ENCODE data around the gene CMIP.

DNA sequence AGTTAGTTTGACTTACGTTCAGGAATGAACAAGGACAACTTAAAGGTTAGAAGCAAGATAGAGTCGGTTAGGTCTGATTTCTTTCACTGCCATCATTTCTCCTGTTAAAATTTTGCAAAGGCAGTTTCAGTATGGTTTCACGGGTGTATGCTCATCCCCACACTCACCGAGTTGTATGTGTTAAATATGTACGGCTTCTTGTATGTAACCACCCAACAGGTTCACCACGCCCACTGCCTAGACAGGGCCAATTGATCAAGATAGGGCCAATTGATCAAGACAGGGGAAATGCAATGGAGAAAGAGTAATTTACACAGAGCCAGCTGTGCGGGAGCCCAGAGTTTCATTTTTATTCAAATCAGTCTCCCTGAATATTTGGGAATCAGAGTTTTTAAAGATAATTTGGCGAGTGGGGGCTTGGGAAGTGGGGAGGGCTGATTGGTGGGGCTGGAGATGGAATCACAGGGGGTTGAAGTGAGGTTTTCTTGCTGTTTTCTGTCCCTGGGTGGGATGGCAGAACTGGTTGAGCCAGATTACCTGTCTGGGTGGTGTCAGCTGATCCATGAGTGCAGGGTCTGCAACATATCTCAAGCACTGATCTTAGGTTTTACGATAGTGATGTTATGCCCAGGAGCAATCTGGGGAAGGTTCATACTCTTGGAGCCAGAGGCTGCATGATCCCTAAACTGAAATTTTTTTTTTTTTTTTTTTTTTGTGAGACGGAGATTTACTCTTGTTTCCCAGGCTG lies 272.0 kb downstream of the CMIP start:
- TF ChIP-seq GABPA (IDR thresholded peaks at IDR 0.05; ENCODE audit: low read depth) (no peak), SREBF1 (IDR thresholded peaks at IDR 0.05; ENCODE audit: low read length) (no peak), SMARCA5 (IDR thresholded peaks at IDR 0.05) (no peak), RBBP5 (conservative IDR thresholded peaks at IDR 0.05) (no peak), YY1 (IDR thresholded peaks at IDR 0.05; ENCODE audit: low read depth, low read length) (no peak), EED (IDR thresholded peaks at IDR 0.05; ENCODE audit: low read depth) (0 out of 2 replicates have a peak, but pooled peaks have one; percentile 26), USF1 (IDR thresholded peaks at IDR 0.05; ENCODE audit: borderline replicate concordance, extremely low read length, insufficient read depth, low read depth, low read length) (no peak), SP1 (IDR thresholded peaks at IDR 0.05; ENCODE audit: low read depth, low read length) (peak; percentile 50), EGR1 (IDR thresholded peaks at IDR 0.05; ENCODE audit: borderline replicate concordance in 1 of 2, low read depth in 2 of 2, low read length in 2 of 2) (no peak)
- TF ChIP-seq, protein P1, sequence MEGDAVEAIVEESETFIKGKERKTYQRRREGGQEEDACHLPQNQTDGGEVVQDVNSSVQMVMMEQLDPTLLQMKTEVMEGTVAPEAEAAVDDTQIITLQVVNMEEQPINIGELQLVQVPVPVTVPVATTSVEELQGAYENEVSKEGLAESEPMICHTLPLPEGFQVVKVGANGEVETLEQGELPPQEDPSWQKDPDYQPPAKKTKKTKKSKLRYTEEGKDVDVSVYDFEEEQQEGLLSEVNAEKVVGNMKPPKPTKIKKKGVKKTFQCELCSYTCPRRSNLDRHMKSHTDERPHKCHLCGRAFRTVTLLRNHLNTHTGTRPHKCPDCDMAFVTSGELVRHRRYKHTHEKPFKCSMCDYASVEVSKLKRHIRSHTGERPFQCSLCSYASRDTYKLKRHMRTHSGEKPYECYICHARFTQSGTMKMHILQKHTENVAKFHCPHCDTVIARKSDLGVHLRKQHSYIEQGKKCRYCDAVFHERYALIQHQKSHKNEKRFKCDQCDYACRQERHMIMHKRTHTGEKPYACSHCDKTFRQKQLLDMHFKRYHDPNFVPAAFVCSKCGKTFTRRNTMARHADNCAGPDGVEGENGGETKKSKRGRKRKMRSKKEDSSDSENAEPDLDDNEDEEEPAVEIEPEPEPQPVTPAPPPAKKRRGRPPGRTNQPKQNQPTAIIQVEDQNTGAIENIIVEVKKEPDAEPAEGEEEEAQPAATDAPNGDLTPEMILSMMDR (IDR thresholded peaks at IDR 0.05 in 2 of 3, conservative IDR thresholded peaks at IDR 0.05 in 1 of 3; ENCODE audit: control insufficient read depth in 2 of 3, extremely low read depth in 1 of 3, insufficient read depth in 1 of 3, low read depth in 3 of 3, low read length in 3 of 3): no peak

Measured in GM12878 (cell line).